GM12873 (cell line): ENCODE measurements around the gene SORCS2.

Experiments
- CTCF ChIP-seq: IDR thresholded peaks from 2 replicates; pipeline ENCODE4 v1.5.1; 2012; ENCODE audit warnings: low read depth, mild to moderate bottlenecking, moderate library complexity, low read length, control low read depth; ENCODE audit not compliant: insufficient read depth; ENCODE audit errors: missing control alignments

The SORCS2 gene

GRCh38 chr4:7618361-7618760, 426.0 kb downstream of the SORCS2 start:
- no peak for TF ChIP-seq CTCF

GRCh38 chr4:7620086-7620813, 427.9 kb downstream of the SORCS2 start:
- TF ChIP-seq CTCF = no peak

- TF ChIP-seq CTCF = no peak
Observed at GRCh38 chr4:7620814-7621176, 428.5 kb downstream of the SORCS2 start.

- no peak for TF ChIP-seq CTCF
Observed at GRCh38 chr4:7621252-7622035, 429.1 kb downstream of the SORCS2 start.

GRCh38 chr4:7622371-7622770, 430.0 kb downstream of the SORCS2 start:
- no peak for TF ChIP-seq CTCF

- no peak for TF ChIP-seq CTCF
Observed at GRCh38 chr4:7623468-7623867, 431.1 kb downstream of the SORCS2 start.

- TF ChIP-seq CTCF = no peak
Observed at GRCh38 chr4:7624396-7624980, 432.1 kb downstream of the SORCS2 start.
